Prostate gland (tissue), 2 donors: Measurements from ENCODE around the gene NNT. TPM values are rescaled to one million over a fixed set of nuclear protein-coding genes. Genes with fewer than 3 reads are reported as not detected.

ENCODE experiments used
- DNase-seq: peaks from one replicate; pipeline ENCODE4 v3.0.0-alpha.2; 2019; ENCODE audit warnings: low spot score
- H3K27ac ChIP-seq, 2 donors: fragments of 200-600 bp; sonication (generic); 2 replicates each; pipeline ENCODE4 v1.5.1; 2017 to 2019
- H3K27me3 ChIP-seq: fragments of 200-600 bp; sonication (generic); replicated peaks from 2 replicates; pipeline ENCODE4 v1.5.1; 2019; ENCODE audit not compliant: insufficient read depth
- H3K36me3 ChIP-seq, 2 donors: fragments of 200-600 bp; sonication (generic); 1 replicate in 1 of 2; 2 replicates in 1 of 2; pipeline versions ENCODE4 v1.5.1 to v1.8.1; 2017 to 2019
- H3K4me1 ChIP-seq: fragments of 200-600 bp; sonication (generic); replicated peaks from 2 replicates; pipeline ENCODE4 v1.5.1; 2019
- H3K4me3 ChIP-seq, 2 donors: fragments of 200-600 bp; sonication (generic); 2 replicates each; pipeline ENCODE4 v1.5.1; 2017 to 2019
- H3K9me3 ChIP-seq: fragments of 200-600 bp; sonication (generic); 2 replicates; pipeline ENCODE4 v1.5.1; 2017
- POLR2A ChIP-seq: fragments of 450-650 bp; IDR thresholded peaks from one replicate; pipeline ENCODE4 v1.6.1; 2016; ENCODE audit warnings: antibody characterized with exemption, mild to moderate bottlenecking
- POLR2AphosphoS5 ChIP-seq: sonication (generic); formaldehyde crosslinking; IDR thresholded peaks from one replicate; pipeline ENCODE4 v1.6.1; 2017; ENCODE audit warnings: antibody characterized with exemption
- WGBS: methylation state at CpG from one replicate; pipeline ENCODE4 v1.1.5; 2018; 5-methylcytosine and 5-hydroxymethylcytosine counted together
- intact Hi-C: fragments of 100-400 bp; cut with DNase I; formaldehyde crosslinking; loops from one replicate; pipeline ENCODE4 v1.14.2; 2022
- total RNA-seq, 2 donors: library from RNA; depleted of rRNA; stranded (reverse); fragments of >200 nt; gene quantifications; one replicate each; pipeline ENCODE4 v1.1.0, GENCODE V29; 2016
- TF ChIP-seq, protein P1 (sequence below), 4 experiments: fragments of 200-600 bp in 2 of 4; fragments of 450-650 bp in 2 of 4; sonication (generic) in 2 of 4; IDR thresholded peaks; 1 replicate in 3 of 4; 2 replicates in 1 of 4; pipeline ENCODE4 v1.5.1; 2016 to 2019; ENCODE audit warnings: antibody characterized with exemption in 4 of 4, mild to moderate bottlenecking in 2 of 4, moderate library complexity in 2 of 4

Gene NNT
- total RNA-seq, 2 donors from 2014 or later: 30.6 to 31.4 TPM

DNA sequence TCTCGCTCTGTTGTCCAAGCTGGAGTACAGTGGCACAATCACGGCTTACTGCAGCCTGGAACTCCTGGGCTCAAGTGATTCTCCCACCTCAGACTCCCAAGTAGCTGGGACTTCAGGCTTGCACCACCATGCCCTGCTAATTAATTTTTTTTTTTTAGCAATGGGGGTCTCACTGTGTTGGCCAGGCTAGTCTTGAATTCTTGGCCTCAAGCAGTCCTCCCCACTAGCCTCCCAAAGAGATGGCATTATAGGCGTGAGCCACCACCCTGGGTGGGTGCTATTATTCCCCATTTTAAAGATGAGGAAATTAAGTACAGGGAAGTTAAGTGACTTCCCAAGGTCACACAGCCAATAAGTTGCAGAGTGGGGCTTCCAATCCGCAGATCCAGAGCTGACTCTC, 1.7 kb downstream of the NNT start:
- no peak overlapping the region for H3K27ac ChIP-seq
- no peaks in the 10 kb centered on the region for H3K27me3 ChIP-seq
- no peaks in the 10 kb centered on the region for H3K9me3 ChIP-seq
- intact Hi-C loops: no loop called here
- no peaks in the 10 kb centered on the region for H3K36me3 ChIP-seq
- DNase-seq: no peak
- no peak overlapping the region for H3K4me3 ChIP-seq
- H3K4me1 ChIP-seq: no peaks in the 10 kb centered on the region
- 96% methylated on average over 4 of the region's 4 CpGs for WGBS
- TF ChIP-seq, protein P1, sequence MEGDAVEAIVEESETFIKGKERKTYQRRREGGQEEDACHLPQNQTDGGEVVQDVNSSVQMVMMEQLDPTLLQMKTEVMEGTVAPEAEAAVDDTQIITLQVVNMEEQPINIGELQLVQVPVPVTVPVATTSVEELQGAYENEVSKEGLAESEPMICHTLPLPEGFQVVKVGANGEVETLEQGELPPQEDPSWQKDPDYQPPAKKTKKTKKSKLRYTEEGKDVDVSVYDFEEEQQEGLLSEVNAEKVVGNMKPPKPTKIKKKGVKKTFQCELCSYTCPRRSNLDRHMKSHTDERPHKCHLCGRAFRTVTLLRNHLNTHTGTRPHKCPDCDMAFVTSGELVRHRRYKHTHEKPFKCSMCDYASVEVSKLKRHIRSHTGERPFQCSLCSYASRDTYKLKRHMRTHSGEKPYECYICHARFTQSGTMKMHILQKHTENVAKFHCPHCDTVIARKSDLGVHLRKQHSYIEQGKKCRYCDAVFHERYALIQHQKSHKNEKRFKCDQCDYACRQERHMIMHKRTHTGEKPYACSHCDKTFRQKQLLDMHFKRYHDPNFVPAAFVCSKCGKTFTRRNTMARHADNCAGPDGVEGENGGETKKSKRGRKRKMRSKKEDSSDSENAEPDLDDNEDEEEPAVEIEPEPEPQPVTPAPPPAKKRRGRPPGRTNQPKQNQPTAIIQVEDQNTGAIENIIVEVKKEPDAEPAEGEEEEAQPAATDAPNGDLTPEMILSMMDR (IDR thresholded peaks at IDR 0.05): no peak

DNA sequence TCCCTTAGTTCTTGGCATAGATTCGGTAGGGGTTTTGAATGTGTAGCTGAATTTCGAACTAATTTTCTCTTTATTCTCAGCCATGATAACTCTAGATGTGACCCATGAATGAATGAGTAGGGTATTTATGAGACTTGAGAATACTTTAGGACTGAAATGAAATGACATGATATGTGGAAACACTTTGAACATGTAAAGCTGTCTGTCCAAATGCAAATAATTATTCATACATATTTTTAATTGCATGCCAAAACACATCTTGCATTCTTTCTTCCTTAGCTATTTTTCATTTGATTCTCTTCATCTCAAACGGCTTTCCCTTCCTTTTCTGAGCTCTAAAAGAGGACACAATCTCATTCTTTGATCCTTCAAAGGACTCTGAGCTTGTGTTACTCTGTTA, 3.4 kb downstream of the NNT start:
- no peaks in the 10 kb centered on the region for H3K9me3 ChIP-seq
- H3K4me1 ChIP-seq: no peaks in the 10 kb centered on the region
- H3K36me3 ChIP-seq: no peaks in the 10 kb centered on the region
- intact Hi-C loops: no loop called here
- H3K27ac ChIP-seq: no peak overlapping the region
- WGBS: 57% methylated on average over 3 of the region's 3 CpGs
- H3K4me3 ChIP-seq: no peak overlapping the region
- H3K27me3 ChIP-seq: no peaks in the 10 kb centered on the region
- DNase-seq: no peak
- no peak for TF ChIP-seq POLR2AphosphoS5
- TF ChIP-seq, protein P1 (IDR thresholded peaks at IDR 0.05): no peak
- no peak for TF ChIP-seq POLR2A

DNA sequence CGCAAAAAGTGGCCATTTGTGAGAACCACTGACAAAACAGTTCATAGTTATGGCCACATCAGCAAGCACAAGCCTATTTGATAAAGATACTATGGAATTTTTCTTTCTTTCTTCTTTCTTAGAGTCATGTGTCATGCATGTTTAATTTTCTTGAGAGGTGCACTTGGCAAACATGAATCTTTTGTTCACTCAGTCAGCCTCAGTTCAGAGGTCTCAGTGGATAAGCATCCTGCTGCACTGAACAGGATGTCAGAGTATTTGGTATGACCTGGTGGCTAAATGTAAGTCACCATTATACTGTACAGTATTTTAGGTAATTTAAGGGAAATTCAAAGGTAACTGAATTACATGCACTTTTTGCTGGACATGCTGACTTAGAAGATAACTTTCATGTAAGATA, 5.4 kb downstream of the NNT start:
- Histone ChIP-seq H3K36me3 (no peaks in the 10 kb centered on the region), H3K9me3 (no peaks in the 10 kb centered on the region), H3K27ac (no peak overlapping the region), H3K4me1 (no peaks in the 10 kb centered on the region), H3K4me3 (no peak overlapping the region), H3K27me3 (no peaks in the 10 kb centered on the region)
- 84% methylated on average over 1 of the region's 1 CpG for WGBS
- DNase-seq: no peak
- TF ChIP-seq POLR2AphosphoS5 (no peak), POLR2A (no peak)
- TF ChIP-seq, protein P1 (IDR thresholded peaks at IDR 0.05): no peak
- intact Hi-C loops: no loop called here

DNA sequence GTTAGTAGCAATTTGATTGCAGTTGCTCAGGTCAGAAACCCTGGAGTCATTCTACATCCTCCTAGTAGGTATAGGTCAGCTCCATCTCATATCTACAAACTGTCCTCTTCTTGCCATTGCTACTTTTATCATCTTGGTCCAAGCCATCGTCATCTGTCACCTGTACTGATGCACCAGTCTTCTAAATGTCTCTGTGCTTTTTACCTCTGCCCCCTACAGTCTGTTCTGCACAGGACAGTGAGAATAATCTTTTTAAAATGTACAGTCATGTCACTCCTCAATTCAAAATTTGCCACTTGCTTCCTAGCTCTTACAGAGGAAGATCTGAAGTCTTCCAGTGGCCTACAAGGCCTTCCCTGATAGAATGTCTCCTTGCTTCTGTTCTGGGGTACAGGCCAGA, 6.8 kb downstream of the NNT start:
- H3K36me3 ChIP-seq: no peaks in the 10 kb centered on the region
- DNase-seq: no peak
- H3K9me3 ChIP-seq: no peaks in the 10 kb centered on the region
- H3K4me1 ChIP-seq: no peaks in the 10 kb centered on the region
- no peak for TF ChIP-seq POLR2AphosphoS5
- TF ChIP-seq, protein P1 (IDR thresholded peaks at IDR 0.05): no peak
- no peak overlapping the region for H3K27ac ChIP-seq
- H3K4me3 ChIP-seq: no peak overlapping the region
- 85% methylated on average over 1 of the region's 1 CpG for WGBS
- no peaks in the 10 kb centered on the region for H3K27me3 ChIP-seq
- intact Hi-C loops: no loop called here

DNA sequence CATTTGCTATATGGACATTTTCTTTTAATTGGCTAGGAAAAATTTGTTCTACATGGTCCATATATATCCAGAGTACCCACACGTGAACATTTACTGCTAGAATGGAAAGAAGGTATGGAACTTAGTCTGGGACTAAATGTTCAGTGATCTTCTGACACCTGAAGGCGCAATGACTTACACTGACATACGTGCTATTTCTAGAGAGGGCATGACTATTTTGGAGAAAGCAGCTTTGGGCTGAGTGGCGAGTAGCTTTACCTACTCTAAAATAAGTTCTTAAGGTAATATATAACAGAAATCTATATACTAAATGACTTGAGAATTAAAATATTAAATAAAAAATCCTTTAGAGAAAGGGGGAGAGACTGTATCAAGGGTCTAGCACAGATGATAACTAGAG, 10.4 kb downstream of the NNT start:
- WGBS: 95% methylated on average over 4 of the region's 4 CpGs
- no peak for DNase-seq
- Histone ChIP-seq H3K27me3 (no peaks in the 10 kb centered on the region), H3K4me3 (no peak overlapping the region), H3K9me3 (no peaks in the 10 kb centered on the region), H3K27ac (no peak overlapping the region), H3K4me1 (no peaks in the 10 kb centered on the region), H3K36me3 (no peaks in the 10 kb centered on the region)
- intact Hi-C loops: no loop called here
- no peak for TF ChIP-seq POLR2AphosphoS5
- TF ChIP-seq, protein P1 (IDR thresholded peaks at IDR 0.05): no peak
- TF ChIP-seq POLR2A: no peak
